Amniotic epithelial cell (primary cell): Measurements from ENCODE around the gene FBXO17.
A peak's percentile ranks its signal among the peaks of the same experiment; 100 is the strongest.
"Not testable (repeated sequence)": the region's sequence is repeated elsewhere in the genome, so short reads cannot be mapped to it uniquely, and the experiment has no call there.

ENCODE experiments used
- DNase-seq: peaks from one replicate; pipeline ENCODE4 v3.0.0-alpha.2; 2010; ENCODE audit warnings: low read depth

FBXO17 gene

DNA sequence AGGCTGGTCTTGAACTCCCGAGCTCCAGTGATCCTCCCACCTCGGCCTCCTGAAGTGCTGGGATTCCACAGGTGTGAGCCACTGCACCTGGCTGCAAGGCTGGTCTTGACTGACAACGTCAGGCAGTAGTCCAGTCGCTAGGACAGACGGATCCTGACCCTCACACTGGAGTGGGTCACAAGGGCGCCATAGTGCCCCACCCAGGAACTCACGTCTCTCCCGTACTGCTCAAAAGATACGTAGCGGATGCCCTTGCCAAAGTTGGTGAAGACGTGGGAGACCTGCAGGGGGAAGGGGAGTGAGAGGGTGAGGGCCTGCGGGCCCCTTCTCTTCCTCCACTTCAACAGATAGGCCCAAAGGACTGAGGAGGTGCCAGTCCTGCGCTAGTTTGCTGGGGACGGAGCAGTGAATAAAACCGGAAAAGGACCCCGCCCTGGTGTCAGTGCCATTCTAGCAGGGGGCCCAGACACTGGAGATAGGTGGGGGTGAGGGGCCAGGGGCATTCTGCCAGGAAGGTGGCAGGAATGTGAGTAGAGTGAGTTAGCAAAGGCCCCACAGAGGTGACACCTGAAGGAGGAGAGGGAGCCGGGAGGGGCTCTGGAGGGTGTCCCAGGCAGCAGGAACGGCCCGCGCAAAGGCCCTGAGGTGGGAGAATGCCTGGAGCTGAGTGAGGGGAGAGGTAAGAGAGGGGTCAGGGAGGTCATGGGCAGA lies 32.9 kb downstream of the FBXO17 start:
- DNase-seq = no peak

DNA sequence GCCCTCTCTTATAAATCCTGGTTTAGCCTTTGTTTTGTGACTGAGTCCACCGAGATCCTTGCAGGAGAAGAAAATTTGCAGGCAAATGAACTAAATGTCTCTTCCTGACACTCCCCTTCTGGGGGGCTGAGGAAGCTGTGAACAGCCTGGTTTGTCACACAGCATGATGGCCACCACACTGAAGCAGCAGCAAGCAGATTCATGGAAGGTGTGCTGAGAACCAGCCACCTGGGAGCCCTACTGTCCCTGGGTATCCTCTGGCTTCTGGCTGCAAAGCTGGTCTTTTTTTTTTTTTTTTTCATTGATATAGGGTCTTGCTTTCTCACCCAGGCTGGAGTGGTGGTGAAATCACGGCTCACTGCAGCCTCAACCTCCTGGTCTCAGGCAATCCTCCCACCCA lies 33.6 kb downstream of the FBXO17 start:
- no peak for DNase-seq

GRCh38 chr19:38941466-38941865 lies 34.1 kb downstream of the FBXO17 start:
- not testable (repeated sequence) for DNase-seq

DNA sequence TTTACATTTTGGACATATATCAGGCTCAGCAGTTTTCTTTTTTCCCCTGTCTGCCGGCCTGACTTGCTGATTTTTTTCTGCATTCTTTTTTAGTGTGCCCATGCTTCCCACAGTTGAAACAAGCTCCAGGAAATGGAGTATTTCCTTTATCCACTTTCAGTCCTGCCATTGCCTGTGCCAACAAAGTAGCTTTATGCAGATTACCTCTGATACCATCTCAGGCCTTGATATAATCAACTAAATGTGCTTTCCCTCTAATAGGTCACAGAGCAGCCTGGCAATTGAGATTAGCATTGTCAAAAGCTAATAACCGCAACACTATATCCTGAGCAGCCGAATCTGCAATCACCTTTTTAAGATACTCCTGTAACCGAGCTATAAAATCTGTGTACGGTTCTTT lies 35.6 kb downstream of the FBXO17 start:
- no peak for DNase-seq

DNA sequence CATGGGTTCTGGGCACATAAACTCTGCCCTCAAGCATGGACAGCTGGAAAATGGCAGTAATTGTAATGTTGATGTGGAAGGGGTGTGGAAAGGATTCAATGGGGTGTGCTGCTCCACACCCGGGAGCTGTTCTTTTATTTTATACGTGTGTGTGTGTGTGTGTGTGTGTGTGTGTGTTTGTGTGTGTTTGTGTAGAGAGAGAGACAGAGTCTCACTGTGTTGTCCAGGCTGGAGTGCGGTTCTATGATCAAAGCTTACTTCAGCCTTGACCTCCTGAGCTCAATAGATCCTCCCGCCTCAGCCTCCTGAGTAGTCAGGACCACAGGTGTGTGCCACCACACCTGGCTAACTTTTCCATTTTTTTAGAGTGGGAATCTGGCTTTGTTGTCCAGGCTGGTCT lies 42.0 kb downstream of the FBXO17 start:
- no peak for DNase-seq

- peak; percentile 52 for DNase-seq
Observed at GRCh38 chr19:38932425-38933179, 42.9 kb downstream of the FBXO17 start.

DNA sequence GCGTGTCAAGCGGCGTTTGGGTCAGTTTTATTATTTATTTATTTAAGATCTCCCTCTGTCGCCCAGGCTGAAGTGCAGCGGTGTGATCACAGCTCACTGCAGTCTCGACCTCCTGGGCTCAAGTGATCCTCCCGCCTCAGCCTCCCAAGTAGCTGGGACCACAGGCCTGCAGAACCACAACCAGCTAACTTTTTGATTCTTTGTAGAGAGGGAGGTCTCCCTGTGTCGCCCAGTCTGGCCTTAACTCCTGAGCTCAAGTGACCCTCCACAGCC lies 44.1 kb downstream of the FBXO17 start:
- no peak for DNase-seq

DNA sequence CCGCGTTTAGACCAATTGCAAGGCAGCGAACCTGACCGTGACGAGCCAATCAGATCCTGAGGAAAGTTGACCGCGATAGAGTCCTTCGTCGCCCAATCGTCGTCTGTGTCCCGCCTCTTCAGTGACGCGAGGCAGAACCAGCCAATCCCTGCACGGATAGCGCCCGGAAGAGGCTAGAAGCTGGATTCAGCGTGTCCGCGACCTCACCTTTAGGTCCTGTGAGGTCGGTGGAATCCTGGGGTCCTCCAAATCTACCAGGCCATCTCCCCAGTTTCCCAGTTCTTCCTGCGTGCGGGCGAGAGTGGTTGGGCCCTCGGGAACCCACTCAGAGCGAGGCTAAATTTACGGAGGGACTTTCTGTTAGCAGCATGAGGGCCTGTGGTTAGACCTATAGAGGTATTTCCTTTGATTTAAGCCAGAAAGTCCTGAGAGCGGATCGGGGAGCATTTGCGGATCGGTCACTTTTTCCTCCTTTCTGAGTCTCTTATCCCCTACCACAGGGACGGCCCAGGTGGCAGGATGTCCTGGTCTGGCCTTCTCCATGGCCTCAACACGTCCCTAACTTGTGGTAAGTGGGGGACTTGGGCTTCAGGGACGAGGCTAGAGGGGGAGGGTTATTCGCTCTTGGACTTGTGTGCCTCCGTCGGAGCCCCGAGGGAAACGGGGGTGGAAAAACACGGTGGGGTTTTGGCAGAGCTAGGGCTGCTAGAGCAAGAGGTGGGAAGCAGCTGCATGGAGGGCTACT lies 44.6 kb downstream of the FBXO17 start, which contains the start of gene MRPS12:
Gene MRPS12 (plus strand): TSS at position 169 of the 745 bp plus-strand sequence. CDS start 351 bp downstream, at position 520.
- peak; percentile 99 for DNase-seq

- peak; percentile 89 for DNase-seq
Observed at GRCh38 chr19:38929929-38930775, 45.4 kb downstream of the FBXO17 start, which contains the start of gene SARS2. SARS2 (minus strand) TSS chr19:38930763; CDS start chr19:38930736, 27 bp downstream.

- no peak for DNase-seq
Observed at GRCh38 chr19:38928391-38929001, 47.0 kb downstream of the FBXO17 start.

DNA sequence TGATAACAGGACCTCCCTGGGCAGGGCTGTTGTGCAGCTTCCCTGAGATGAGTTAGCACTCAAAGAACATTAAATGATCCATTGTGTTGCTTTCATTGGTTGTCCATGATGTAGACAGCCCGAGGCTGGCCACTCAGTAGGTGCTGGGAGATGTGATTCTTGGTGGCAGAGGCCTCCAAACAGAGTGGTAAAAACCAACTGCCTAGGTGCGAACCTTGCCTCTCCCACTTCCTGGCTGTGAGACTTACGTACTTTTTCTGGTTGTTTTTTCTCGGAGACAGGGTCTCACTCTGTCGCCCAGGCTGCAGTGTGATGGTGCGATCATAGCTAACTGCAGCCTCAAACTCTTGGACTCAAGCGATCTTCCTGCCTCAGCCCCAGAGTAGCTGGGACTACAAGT lies 51.2 kb downstream of the FBXO17 start:
- DNase-seq = no peak

DNA sequence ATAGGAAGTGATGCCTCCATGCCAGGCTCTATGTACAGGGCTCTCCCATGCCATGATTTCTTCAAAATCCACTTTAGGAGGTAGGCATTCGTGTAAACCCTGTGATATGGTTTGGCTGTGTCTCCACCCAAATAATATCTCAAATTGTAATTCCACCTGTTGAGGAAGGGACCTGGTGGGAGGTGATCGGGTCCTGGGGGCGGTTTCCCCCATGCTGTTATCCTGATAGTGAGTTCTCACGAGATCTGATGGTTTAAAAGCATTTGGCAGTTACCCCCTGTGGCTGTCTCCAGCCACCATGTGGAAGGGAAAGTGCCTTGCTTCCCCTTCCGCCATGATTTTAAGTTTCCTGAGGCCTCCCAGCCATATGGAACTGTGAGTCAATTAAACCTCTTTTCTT lies 53.1 kb downstream of the FBXO17 start:
- no peak for DNase-seq

- no peak for DNase-seq
Observed at GRCh38 chr19:38921420-38922274, 53.9 kb downstream of the FBXO17 start.

GRCh38 chr19:38920602-38921419 lies 54.7 kb downstream of the FBXO17 start:
- DNase-seq = no peak

DNA sequence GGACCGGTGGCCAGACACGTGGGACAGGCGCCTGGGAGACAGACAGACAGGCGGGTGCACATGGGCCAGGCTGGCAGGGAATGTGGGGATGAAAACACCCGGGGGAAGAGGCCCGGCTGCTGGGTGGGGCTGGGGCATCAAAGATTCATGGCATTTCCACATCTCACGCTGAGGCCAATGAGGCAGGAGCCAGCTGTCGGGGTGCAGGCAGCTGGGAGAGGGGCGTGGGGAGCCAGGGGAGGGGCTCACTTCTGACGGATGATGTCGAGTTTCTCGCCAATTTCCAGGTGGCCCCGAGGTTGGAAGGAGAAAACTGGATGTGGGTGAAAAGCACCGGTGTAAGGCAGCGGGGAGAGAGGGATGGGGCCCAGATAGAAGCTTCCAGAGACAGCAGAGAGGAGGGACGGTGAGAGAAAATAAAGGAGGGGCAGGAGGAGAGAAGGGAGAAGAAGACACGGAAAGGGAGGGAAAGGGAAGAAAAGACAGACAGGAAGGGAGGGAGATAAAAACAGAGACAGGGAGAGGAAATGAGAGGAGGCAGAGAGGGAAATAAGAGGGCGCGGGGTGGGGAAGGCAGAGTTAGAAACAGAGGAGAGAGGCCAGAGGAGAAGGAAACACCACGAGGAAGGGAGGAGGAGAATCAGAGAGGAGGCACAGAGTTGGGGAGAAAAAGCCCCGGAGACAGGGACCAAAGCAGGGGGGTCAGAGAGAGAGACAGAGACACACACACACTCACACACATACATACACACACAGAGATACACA lies 55.5 kb downstream of the FBXO17 start:
- DNase-seq = no peak

- DNase-seq = no peak
Observed at GRCh38 chr19:38918526-38918925, 57.0 kb downstream of the FBXO17 start.

DNA sequence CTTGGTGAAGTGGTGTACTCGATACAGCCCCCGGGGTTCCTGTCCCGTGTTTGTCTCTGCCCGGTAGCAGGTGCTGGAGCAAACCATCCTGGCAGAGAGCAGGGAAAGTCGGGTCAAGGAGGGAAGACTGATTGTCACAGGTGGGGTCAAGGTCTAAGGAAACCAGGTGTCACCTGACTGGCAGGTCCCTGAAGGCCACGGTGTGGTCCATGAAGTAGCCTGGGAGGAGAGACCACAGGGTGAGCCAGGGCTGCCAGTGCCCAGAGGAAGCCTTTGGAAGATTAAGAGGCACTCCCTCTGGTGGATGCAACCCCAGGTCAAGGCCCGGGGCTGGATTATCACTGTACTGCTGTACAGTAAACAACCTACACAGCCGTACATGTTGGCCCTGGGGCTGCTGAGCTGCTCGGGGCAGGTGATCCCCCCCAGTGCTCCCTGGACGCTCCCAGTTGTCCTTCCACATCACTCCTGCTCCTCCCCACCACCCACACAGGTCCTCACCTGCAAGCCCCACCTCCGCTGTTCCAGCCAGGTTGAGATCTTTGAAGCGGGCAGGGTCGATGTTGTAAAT lies 57.5 kb downstream of the FBXO17 start:
- DNase-seq = peak; percentile 42

GRCh38 chr19:38917516-38917915 lies 58.0 kb downstream of the FBXO17 start:
- DNase-seq = no peak
